PC-9 (cell line): ENCODE results near the gene SPINT1.

ENCODE experiments used
- CTCF ChIP-seq: fragments of 200-600 bp; sonication (generic); conservative IDR thresholded peaks from 2 replicates; pipeline ENCODE4 v1.6.1; 2017; ENCODE audit warnings: mixed run types, antibody characterized with exemption, mild to moderate bottlenecking, moderate library complexity
- EZH2 ChIP-seq: fragments of 200-600 bp; sonication (generic); IDR thresholded peaks from 2 replicates; pipeline ENCODE4 v1.8.0; 2017; ENCODE audit warnings: antibody characterized with exemption, low read depth

- TF ChIP-seq CTCF (no peak), EZH2 (no peak)
These were observed 34.9 kb upstream of the SPINT1 start for GRCh38 chr15:40808861-40809450.
